Kidney (tissue), 14 donors: ENCODE results near the gene ADCY2. TPM values are rescaled to one million over a fixed set of nuclear protein-coding genes. Genes with fewer than 3 reads are reported as not detected.

ENCODE experiments used
- DNase-seq, 5 donors: peaks; one replicate each; pipeline ENCODE4 v3.0.0-alpha.2; 2013 to 2020
- FAIRE-seq: peaks from 2 replicates; lab custom pipeline; 2012; peaks lifted over from hg19 to GRCh38; lab: Jason Lieb, UNC
- H3K27ac ChIP-seq, 2 donors: one replicate each; pipeline ENCODE4 v1.7.0; 2013; ENCODE audit warnings: low read depth in 2 of 2, low read length in 2 of 2, inconsistent platforms in 1 of 2
- H3K27me3 ChIP-seq: one replicate; pipeline ENCODE4 v1.7.1; 2013; ENCODE audit warnings: low read length, inconsistent platforms; ENCODE audit not compliant: control insufficient read depth, insufficient read depth
- H3K36me3 ChIP-seq, 3 donors: one replicate each; pipeline versions ENCODE4 v1.7.0 to v1.7.1; 2013; ENCODE audit warnings: low read length in 3 of 3, control low read depth in 1 of 3, inconsistent platforms in 1 of 3; ENCODE audit not compliant: insufficient read depth in 3 of 3, control insufficient read depth in 2 of 3
- H3K4me1 ChIP-seq, 3 donors: one replicate each; pipeline versions ENCODE4 v1.7.0 to v1.7.1; 2013; ENCODE audit warnings: low read length in 3 of 3, inconsistent platforms in 1 of 3, low read depth in 1 of 3; ENCODE audit not compliant: control insufficient read depth in 2 of 3, insufficient read depth in 2 of 3
- H3K4me3 ChIP-seq, 3 donors: one replicate each; pipeline versions ENCODE4 v1.7.0 to v1.8.1; 2013; ENCODE audit warnings: low read length in 3 of 3, control low read depth in 1 of 3, inconsistent platforms in 1 of 3
- H3K9ac ChIP-seq, 3 donors: one replicate each; pipeline versions ENCODE4 v1.7.0 to v1.7.1; 2013; ENCODE audit warnings: low read length in 3 of 3, control low read depth in 1 of 3, inconsistent platforms in 1 of 3
- H3K9me3 ChIP-seq, 3 donors: one replicate each; pipeline versions ENCODE4 v1.7.0 to v1.7.1; 2013; ENCODE audit warnings: low read length in 3 of 3, control low read depth in 1 of 3, inconsistent platforms in 1 of 3; ENCODE audit not compliant: control insufficient read depth in 2 of 3, insufficient read depth in 1 of 3
- CTCF ChIP-seq: IDR thresholded peaks from 3 replicates; pipeline ENCODE4 v1.5.1; 2012; ENCODE audit warnings: mild to moderate bottlenecking, moderate library complexity, borderline replicate concordance; ENCODE audit not compliant: insufficient read depth; ENCODE audit errors: extremely low read depth
- intact Hi-C: fragments of 100-400 bp; cut with DNase I; formaldehyde crosslinking; loops from one replicate; pipeline ENCODE4 v1.11.1; 2022
- polyA plus RNA-seq: library from polyadenylated mRNA; stranded (reverse); fragments of 350-450 nt; fragmentation: Illumina TruSeq; extraction: RNeasy Lipid Tissue Mini Kit (QIAGEN cat#74804); gene quantifications from one replicate; pipeline ENCODE4 v1.2.3, GENCODE V29; 2014; ENCODE audit warnings: low read depth, low replicate concordance; ENCODE audit not compliant: insufficient read depth
- total RNA-seq: library from RNA; stranded (reverse); fragmentation: NEBNext Ultra II Directional; extraction: Animal tissue kit (Norgen Biotek cat#: 25700); gene quantifications from one replicate; pipeline ENCODE4 v1.2.1, GENCODE V29; 2021
- donor health status: control.
- donor health status: control.
- donor health status: control.
- donor health status: control.
- donor health status: control.
- donor health status: DM: yes; HTN: yes; CAD: no.
- donor health status: Normal renal cell carcinoma (clear cell type).

ADCY2 gene
- total and polyA plus RNA-seq, 2 donors from 2014 or later, result 0.17 to 2.2 TPM

- no peak for TF ChIP-seq CTCF
- DNase-seq (no peak), FAIRE-seq (no peak)
- Histone ChIP-seq H3K4me1 (no peaks in the 10 kb centered on the region), H3K27me3 (no peaks in the 10 kb centered on the region), H3K9ac (no peak overlapping the region), H3K4me3 (no peak overlapping the region), H3K27ac (no peak overlapping the region), H3K36me3 (no peaks in the 10 kb centered on the region), H3K9me3 (peaks cover 0 to 2% (median 0%) of the 10 kb centered on the region in 3 donors)
- intact Hi-C loops, result no loop called here
Measured at GRCh38 chr5:7375457-7375856, 20.5 kb upstream of the ADCY2 start.

- Histone ChIP-seq H3K9me3 (no peaks in the 10 kb centered on the region), H3K9ac (no peak overlapping the region), H3K27ac (no peak overlapping the region), H3K4me1 (no peaks in the 10 kb centered on the region), H3K4me3 (no peak overlapping the region), H3K36me3 (no peaks in the 10 kb centered on the region), H3K27me3 (no peaks in the 10 kb centered on the region)
- intact Hi-C loops, result no loop called here
- DNase-seq (no peak), FAIRE-seq (no peak)
- TF ChIP-seq CTCF, result no peak
Measured at GRCh38 chr5:7376871-7377270, 19.1 kb upstream of the ADCY2 start.

- Histone ChIP-seq H3K9ac (no peak overlapping the region), H3K4me1 (no peaks in the 10 kb centered on the region), H3K4me3 (no peak overlapping the region), H3K36me3 (no peaks in the 10 kb centered on the region), H3K27ac (no peak overlapping the region), H3K9me3 (no peaks in the 10 kb centered on the region), H3K27me3 (no peaks in the 10 kb centered on the region)
- no peak for TF ChIP-seq CTCF
- no peak for FAIRE-seq
- intact Hi-C loops, result no loop called here
- DNase-seq, result no peak
Measured at GRCh38 chr5:7377761-7378160, 18.2 kb upstream of the ADCY2 start.

- TF ChIP-seq CTCF, result no peak
- intact Hi-C loops, result no loop called here
- no peak for DNase-seq
- FAIRE-seq, result no peak
- no peaks in the 10 kb centered on the region for H3K36me3 ChIP-seq
- H3K9ac ChIP-seq, result no peak overlapping the region
- H3K4me1 ChIP-seq, result no peaks in the 10 kb centered on the region
- no peak overlapping the region for H3K27ac ChIP-seq
- no peaks in the 10 kb centered on the region for H3K9me3 ChIP-seq
- H3K27me3 ChIP-seq, result no peaks in the 10 kb centered on the region
- H3K4me3 ChIP-seq, result no peak overlapping the region
Measured at GRCh38 chr5:7382588-7382987, 13.3 kb upstream of the ADCY2 start.
